Esophagus muscularis mucosa (tissue), 4 donors: ENCODE results near the gene FAHD2A. TPM values are rescaled to one million over a fixed set of nuclear protein-coding genes. Genes with fewer than 3 reads are reported as not detected.

Experiments
- DNase-seq: peaks from one replicate; pipeline ENCODE4 v3.0.0-alpha.2; 2017; ENCODE audit errors: extremely low spot score
- H3K27ac ChIP-seq, 4 donors: fragments of 200-600 bp; sonication (generic); replicated peaks in 1 of 4; 1 replicate in 3 of 4; 2 replicates in 1 of 4; pipeline ENCODE4 v1.5.1; 2016 to 2019; ENCODE audit warnings: mild to moderate bottlenecking in 1 of 4
- H3K27me3 ChIP-seq, 4 donors: fragments of 200-600 bp; sonication (generic); one replicate each; pipeline versions ENCODE4 v1.5.1 to v1.6.0; 2016 to 2019
- H3K36me3 ChIP-seq, 4 donors: fragments of 200-600 bp; sonication (generic); one replicate each; pipeline ENCODE4 v1.5.1; 2016 to 2019
- H3K4me1 ChIP-seq, 4 donors: fragments of 200-600 bp; sonication (generic); one replicate each; pipeline ENCODE4 v1.5.1; 2016 to 2019
- H3K4me3 ChIP-seq, 4 donors: fragments of 200-600 bp; sonication (generic); 1 replicate in 2 of 4; 2 replicates in 2 of 4; pipeline ENCODE4 v1.5.1; 2016 to 2019; ENCODE audit warnings: mild to moderate bottlenecking in 4 of 4, moderate library complexity in 1 of 4
- H3K9me3 ChIP-seq, 4 donors: fragments of 200-600 bp; sonication (generic); 1 replicate in 3 of 4; 2 replicates in 1 of 4; pipeline ENCODE4 v1.5.1; 2016 to 2019
- CTCF ChIP-seq, 3 experiments: fragments of 200-600 bp in 2 of 3; fragments of 450-650 bp in 1 of 3; sonication (generic) in 2 of 3; IDR thresholded peaks; one replicate each; pipeline ENCODE4 v1.5.1; 2017 to 2019; ENCODE audit warnings: antibody characterized with exemption in 3 of 3, mild to moderate bottlenecking in 2 of 3, moderate library complexity in 1 of 3
- EP300 ChIP-seq: sonication (generic); formaldehyde crosslinking; IDR thresholded peaks from one replicate; pipeline ENCODE4 v1.6.1; 2017; ENCODE audit warnings: antibody characterized with exemption
- POLR2A ChIP-seq: fragments of 450-650 bp; IDR thresholded peaks from one replicate; pipeline ENCODE4 v1.6.1; 2017; ENCODE audit warnings: antibody characterized with exemption, moderate library complexity, mild to moderate bottlenecking, low read depth
- POLR2AphosphoS5 ChIP-seq, 2 donors: sonication (generic); formaldehyde crosslinking; IDR thresholded peaks; one replicate each; pipeline ENCODE4 v1.6.1; 2017; ENCODE audit warnings: antibody characterized with exemption in 2 of 2
- WGBS: methylation state at CpG from one replicate; pipeline ENCODE4 v1.1.5; 2018; 5-methylcytosine and 5-hydroxymethylcytosine counted together
- intact Hi-C: fragments of 100-400 bp; cut with DNase I; formaldehyde crosslinking; loops from one replicate; pipeline ENCODE4 v1.15.1; 2023
- total RNA-seq, 4 donors: library from RNA; depleted of rRNA; stranded (reverse); fragments of >200 nt; gene quantifications; one replicate each; pipeline versions ENCODE4 v1.1.0 to v1.2.1, GENCODE V29; 2016

Gene FAHD2A
- total RNA-seq, 4 donors from 2014 or later = 11.2 to 20.0 (median 16.5) TPM

- Histone ChIP-seq H3K27ac (no peak overlapping the region), H3K4me3 (no peak overlapping the region), H3K4me1 (peaks cover 3 to 10% (median 9%) of the 10 kb centered on the region in 4 donors), H3K36me3 (peaks cover 0 to 3% (median 0%) of the 10 kb centered on the region in 4 donors), H3K27me3 (no peaks in the 10 kb centered on the region), H3K9me3 (peaks cover 0 to 5% (median 0%) of the 10 kb centered on the region in 4 donors)
- TF ChIP-seq CTCF (IDR thresholded peaks at IDR 0.05) (no peak), EP300 (no peak), POLR2AphosphoS5 (IDR thresholded peaks at IDR 0.05) (no peak), POLR2A (no peak)
- intact Hi-C loops = no loop called here
- 64% methylated on average over 3 of the region's 5 CpGs for WGBS
- DNase-seq = no peak
Observed at GRCh38 chr2:95359501-95359930, 43.0 kb upstream of the FAHD2A start.

- intact Hi-C loops = no loop called here
- Histone ChIP-seq H3K4me3 (no peak overlapping the region), H3K27ac (no peak overlapping the region), H3K4me1 (peaks cover 3 to 10% (median 9%) of the 10 kb centered on the region in 4 donors), H3K36me3 (no peaks in the 10 kb centered on the region), H3K9me3 (no peaks in the 10 kb centered on the region), H3K27me3 (no peaks in the 10 kb centered on the region)
- TF ChIP-seq POLR2A (no peak), EP300 (no peak), POLR2AphosphoS5 (IDR thresholded peaks at IDR 0.05) (no peak), CTCF (IDR thresholded peaks at IDR 0.05) (no peak)
- WGBS = 90% methylated on average over 6 of the region's 9 CpGs
- DNase-seq = no peak
Observed at GRCh38 chr2:95361216-95361980, 41.1 kb upstream of the FAHD2A start.

GRCh38 chr2:95362486-95362885 is 40.0 kb upstream of the FAHD2A start:
- Histone ChIP-seq H3K27me3 (no peaks in the 10 kb centered on the region), H3K4me3 (no peak overlapping the region), H3K27ac (no peak overlapping the region), H3K36me3 (no peaks in the 10 kb centered on the region), H3K4me1 (peaks cover 3 to 10% (median 9%) of the 10 kb centered on the region in 4 donors), H3K9me3 (no peaks in the 10 kb centered on the region)
- intact Hi-C loops = no loop called here
- WGBS = 88% methylated on average over 9 of the region's 9 CpGs
- no peak for DNase-seq
- TF ChIP-seq POLR2AphosphoS5 (IDR thresholded peaks at IDR 0.05) (no peak), CTCF (IDR thresholded peaks at IDR 0.05) (no peak), POLR2A (no peak), EP300 (no peak)

- WGBS = 86% methylated on average over 6 of the region's 6 CpGs
- no peaks in the 10 kb centered on the region for H3K27me3 ChIP-seq
- H3K4me1 ChIP-seq = no peaks in the 10 kb centered on the region
- no peak for TF ChIP-seq EP300
- TF ChIP-seq POLR2AphosphoS5 (IDR thresholded peaks at IDR 0.05) = no peak
- no peak for TF ChIP-seq CTCF (IDR thresholded peaks at IDR 0.05)
- no peak for TF ChIP-seq POLR2A
- DNase-seq = no peak
- intact Hi-C loops = no loop called here
- no peak overlapping the region for H3K27ac ChIP-seq
- H3K36me3 ChIP-seq = no peaks in the 10 kb centered on the region
- no peak overlapping the region for H3K4me3 ChIP-seq
- peaks cover 0 to 4% (median 0%) of the 10 kb centered on the region in 4 donors for H3K9me3 ChIP-seq
Observed at GRCh38 chr2:95366514-95366913, 36.0 kb upstream of the FAHD2A start.
